Measurements from ENCODE around the gene AIP. TPM values are rescaled to one million over a fixed set of nuclear protein-coding genes. Genes with fewer than 3 reads are reported as not detected.

The AIP gene
- total and polyA plus RNA-seq, 2 donors (not counting 3 experiments of a cell fraction or from before 2014, with no cell fraction given), result 46.3 to 114 TPM

DNA sequence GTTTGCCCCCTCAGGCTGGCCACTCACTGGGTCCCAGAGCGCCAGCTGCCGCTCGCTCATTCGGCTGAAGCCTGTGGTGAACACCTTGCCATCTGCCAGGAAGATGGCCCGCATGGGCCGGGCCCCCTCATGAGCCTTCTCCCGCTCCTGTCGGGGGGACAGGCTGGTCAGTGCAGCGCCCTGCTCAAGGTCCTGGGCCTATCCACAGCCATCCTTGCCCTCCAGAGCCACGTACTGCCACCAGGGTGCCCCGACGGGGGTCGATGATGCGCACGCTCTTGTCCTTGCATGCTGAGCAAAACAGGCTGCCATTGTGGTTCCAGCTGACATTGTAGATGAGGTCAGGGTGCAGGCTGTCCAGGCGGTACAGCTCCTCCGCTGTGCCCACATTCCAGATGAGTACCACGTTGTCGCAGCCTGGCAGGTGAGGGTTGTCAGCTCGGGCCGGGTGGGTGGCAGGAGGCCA is 41.7 kb upstream of the AIP start:
- Histone ChIP-seq H3K36me3 (ENCODE audit: control insufficient read depth in 2 of 2, extremely low read depth in 1 of 2, insufficient read depth in 2 of 2, low read length in 2 of 2) (peaks cover 0 to 23% of the 10 kb centered on the region in 2 experiments), H3K79me2 (ENCODE audit: control insufficient read depth, insufficient read depth, low read length) (peaks cover 11% of the 10 kb centered on the region), H3K4me3 (replicated peaks in 1 of 3; ENCODE audit: insufficient read depth in 1 of 3, low read depth in 1 of 3, low read length in 3 of 3) (no peak overlapping the region), H3K9ac (replicated peaks; ENCODE audit: extremely low read depth, insufficient read depth, low read length) (no peak overlapping the region), H3K9me3 (replicated peaks; ENCODE audit: control insufficient read depth, insufficient read depth, low read length) (no peaks in the 10 kb centered on the region), H4K20me1 (replicated peaks; ENCODE audit: control insufficient read depth, extremely low read depth, insufficient read depth, low read length) (no peaks in the 10 kb centered on the region), H2AFZ (ENCODE audit: low read depth, low read length) (no peak overlapping the region), H3K4me2 (ENCODE audit: insufficient read depth, low read length) (no peak overlapping the region), H3K27me3 (ENCODE audit: control insufficient read depth in 2 of 2, insufficient read depth in 2 of 2, low read length in 2 of 2) (no peaks in the 10 kb centered on the region), H3K27ac (ENCODE audit: insufficient read depth, low read depth, low read length) (no peak overlapping the region), H3K9me1 (replicated peaks; ENCODE audit: control insufficient read depth, extremely low read depth, insufficient read depth, low read length) (no peaks in the 10 kb centered on the region), H3K4me1 (ENCODE audit: control insufficient read depth, extremely low read depth, insufficient read depth, low read length) (peaks cover 6% of the 10 kb centered on the region)
- BruUV-seq (replicated peaks), result no TSS peak
- intact Hi-C loops (cut with micrococcal nuclease) (no loop called here), dilution Hi-C loops (cut with MboI; ENCODE audit: extremely low pct_ligation_motif_present, low sequenced_read_pairs) (no loop called here)
- FAIRE-seq, result no peak
- POLR2A ChIA-PET, result interaction anchor here (0.5 kb wide), 1 partner anchor 17 kb away, joined by 3 read pairs; no protein-coding TSS in a partner anchor
- CTCF ChIA-PET, result no interaction called here
- DNase-seq (ENCODE audit: low read depth, low spot score), result no peak
- TF ChIP-seq POLR2A (IDR thresholded peaks at IDR 0.05; ENCODE audit: low read depth, low read length) (no peak), GATA2 (IDR thresholded peaks at IDR 0.05; ENCODE audit: insufficient read depth, insufficient read length, low read depth, low read length) (no peak), POLR2AphosphoS5 (IDR thresholded peaks at IDR 0.05; ENCODE audit: insufficient read depth, low read depth, low read length) (no peak), JUN (IDR thresholded peaks at IDR 0.05; ENCODE audit: borderline replicate concordance, insufficient read depth, insufficient read length, low read depth) (no peak), FOS (IDR thresholded peaks at IDR 0.05; ENCODE audit: borderline replicate concordance, insufficient read depth, low read length) (no peak), MYC (IDR thresholded peaks at IDR 0.05; ENCODE audit: low read depth, low read length) (no peak), EZH2 (IDR thresholded peaks at IDR 0.05; ENCODE audit: borderline replicate concordance, low read depth, low read length, severe bottlenecking) (no peak)
- TF ChIP-seq, protein P1, sequence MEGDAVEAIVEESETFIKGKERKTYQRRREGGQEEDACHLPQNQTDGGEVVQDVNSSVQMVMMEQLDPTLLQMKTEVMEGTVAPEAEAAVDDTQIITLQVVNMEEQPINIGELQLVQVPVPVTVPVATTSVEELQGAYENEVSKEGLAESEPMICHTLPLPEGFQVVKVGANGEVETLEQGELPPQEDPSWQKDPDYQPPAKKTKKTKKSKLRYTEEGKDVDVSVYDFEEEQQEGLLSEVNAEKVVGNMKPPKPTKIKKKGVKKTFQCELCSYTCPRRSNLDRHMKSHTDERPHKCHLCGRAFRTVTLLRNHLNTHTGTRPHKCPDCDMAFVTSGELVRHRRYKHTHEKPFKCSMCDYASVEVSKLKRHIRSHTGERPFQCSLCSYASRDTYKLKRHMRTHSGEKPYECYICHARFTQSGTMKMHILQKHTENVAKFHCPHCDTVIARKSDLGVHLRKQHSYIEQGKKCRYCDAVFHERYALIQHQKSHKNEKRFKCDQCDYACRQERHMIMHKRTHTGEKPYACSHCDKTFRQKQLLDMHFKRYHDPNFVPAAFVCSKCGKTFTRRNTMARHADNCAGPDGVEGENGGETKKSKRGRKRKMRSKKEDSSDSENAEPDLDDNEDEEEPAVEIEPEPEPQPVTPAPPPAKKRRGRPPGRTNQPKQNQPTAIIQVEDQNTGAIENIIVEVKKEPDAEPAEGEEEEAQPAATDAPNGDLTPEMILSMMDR (IDR thresholded peaks at IDR 0.05; ENCODE audit: extremely low read depth in 1 of 2, insufficient read depth in 1 of 2, low read depth in 1 of 2, low read length in 2 of 2), result no peak
- TF ChIP-seq, protein P2, sequence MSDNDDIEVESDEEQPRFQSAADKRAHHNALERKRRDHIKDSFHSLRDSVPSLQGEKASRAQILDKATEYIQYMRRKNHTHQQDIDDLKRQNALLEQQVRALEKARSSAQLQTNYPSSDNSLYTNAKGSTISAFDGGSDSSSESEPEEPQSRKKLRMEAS (IDR thresholded peaks at IDR 0.05; ENCODE audit: insufficient read depth, insufficient read length), result no peak

Measured in endothelial cell of umbilical vein (primary cell).